BLaER1 treated with 17β-estradiol and CSF1 and Interleukin-3, amounts not matched to agents 10 nM and 100 nM (cell line): ENCODE data around the gene DNASE1L3.

Source experiments
- H3K27ac ChIP-seq, 11 experiments: shearing (Covaris generic); formaldehyde crosslinking; 2 replicates each; pipeline ENCODE4 v1.8.1; 2022
- H3K27me3 ChIP-seq, 11 experiments: shearing (Covaris generic); formaldehyde crosslinking; 2 replicates each; pipeline ENCODE4 v1.8.1; 2022
- H3K36me3 ChIP-seq, 11 experiments: shearing (Covaris generic); formaldehyde crosslinking; 2 replicates each; pipeline ENCODE4 v1.8.1; 2022
- H3K4me1 ChIP-seq, 10 experiments: shearing (Covaris generic); formaldehyde crosslinking; 2 replicates each; pipeline ENCODE4 v1.8.1; 2022
- H3K4me2 ChIP-seq, 11 experiments: shearing (Covaris generic); formaldehyde crosslinking; 2 replicates each; pipeline ENCODE4 v1.8.1; 2022
- H3K4me3 ChIP-seq, 10 experiments: shearing (Covaris generic); formaldehyde crosslinking; 2 replicates each; pipeline ENCODE4 v1.8.1; 2022
- H3K9ac ChIP-seq, 11 experiments: shearing (Covaris generic); formaldehyde crosslinking; 2 replicates each; pipeline ENCODE4 v1.8.1; 2022
- H3K9me3 ChIP-seq, 11 experiments: shearing (Covaris generic); formaldehyde crosslinking; replicated peaks in 1 of 11; 2 replicates each; pipeline ENCODE4 v1.8.1; 2022
- H4K20me1 ChIP-seq, 11 experiments: shearing (Covaris generic); formaldehyde crosslinking; 2 replicates each; pipeline ENCODE4 v1.8.1; 2022
- Cebpa-rat ChIP-seq, 11 experiments: shearing (Covaris generic); IDR thresholded peaks; 2 replicates each; pipeline ENCODE4 v1.8.1; 2022

Gene DNASE1L3

GRCh38 chr3:58188921-58189451 lies 21.8 kb downstream of the DNASE1L3 start:
- TF ChIP-seq Cebpa-rat (IDR thresholded peaks at IDR 0.05) = no peak
- H3K27ac ChIP-seq = no peak overlapping the region
- no peak overlapping the region for H3K4me3 ChIP-seq
- no peaks in the 10 kb centered on the region for H3K27me3 ChIP-seq
- peaks cover 0 to 8% (median 0%) of the 10 kb centered on the region in 10 experiments; a peak in 3 of 20 replicates for H3K4me1 ChIP-seq
- no peaks in the 10 kb centered on the region for H4K20me1 ChIP-seq
- H3K4me2 ChIP-seq = 0 out of 22 replicates have a peak overlapping the region, but pooled peaks of 1 of the 11 experiments have one; percentile 22
- no peak overlapping the region for H3K9ac ChIP-seq
- no peaks in the 10 kb centered on the region for H3K36me3 ChIP-seq
- peaks cover 0 to 4% (median 2%) of the 10 kb centered on the region in 11 experiments; a peak in 9 of 22 replicates for H3K9me3 ChIP-seq

GRCh38 chr3:58188173-58188564 lies 22.6 kb downstream of the DNASE1L3 start:
- no peak overlapping the region for H3K9ac ChIP-seq
- H3K4me1 ChIP-seq = peaks cover 0 to 8% (median 0%) of the 10 kb centered on the region in 10 experiments; a peak in 5 of 20 replicates
- no peak for TF ChIP-seq Cebpa-rat (IDR thresholded peaks at IDR 0.05)
- H3K36me3 ChIP-seq = no peaks in the 10 kb centered on the region
- no peaks in the 10 kb centered on the region for H3K9me3 ChIP-seq
- H3K27ac ChIP-seq = no peak overlapping the region
- H4K20me1 ChIP-seq = no peaks in the 10 kb centered on the region
- no peak overlapping the region for H3K4me2 ChIP-seq
- no peak overlapping the region for H3K4me3 ChIP-seq
- no peaks in the 10 kb centered on the region for H3K27me3 ChIP-seq

GRCh38 chr3:58184982-58185360 lies 25.8 kb downstream of the DNASE1L3 start:
- no peak overlapping the region for H3K27ac ChIP-seq

GRCh38 chr3:58184309-58184981 lies 26.3 kb downstream of the DNASE1L3 start:
- peaks cover 0 to 22% (median 13%) of the 10 kb centered on the region in 10 experiments; a peak in 14 of 20 replicates for H3K4me1 ChIP-seq

More at GRCh38 chr3:58184982-58185360, 25.8 kb downstream of the DNASE1L3 start:
- no peak overlapping the region for H3K4me2 ChIP-seq
- no peaks in the 10 kb centered on the region for H3K9me3 ChIP-seq
- H4K20me1 ChIP-seq = no peaks in the 10 kb centered on the region; a peak in 1 of 22 replicates
- no peaks in the 10 kb centered on the region for H3K36me3 ChIP-seq
- no peaks in the 10 kb centered on the region for H3K27me3 ChIP-seq
- H3K9ac ChIP-seq = no peak overlapping the region
- TF ChIP-seq Cebpa-rat (IDR thresholded peaks at IDR 0.05) = no peak
- H3K4me3 ChIP-seq = no peak overlapping the region
- peaks cover 0 to 22% (median 13%) of the 10 kb centered on the region in 10 experiments; a peak in 14 of 20 replicates for H3K4me1 ChIP-seq

GRCh38 chr3:58183891-58184290 lies 26.9 kb downstream of the DNASE1L3 start:
- no peaks in the 10 kb centered on the region; a peak in 1 of 22 replicates for H4K20me1 ChIP-seq
- H3K9me3 ChIP-seq = no peaks in the 10 kb centered on the region
- H3K27ac ChIP-seq = no peak overlapping the region
- H3K27me3 ChIP-seq = no peaks in the 10 kb centered on the region
- no peak overlapping the region for H3K4me2 ChIP-seq
- TF ChIP-seq Cebpa-rat (IDR thresholded peaks at IDR 0.05) = no peak
- no peak overlapping the region for H3K9ac ChIP-seq
- no peaks in the 10 kb centered on the region for H3K36me3 ChIP-seq
- H3K4me1 ChIP-seq = peaks cover 0 to 21% (median 14%) of the 10 kb centered on the region in 10 experiments; a peak in 14 of 20 replicates
- H3K4me3 ChIP-seq = no peak overlapping the region

More at GRCh38 chr3:58184309-58184981, 26.3 kb downstream of the DNASE1L3 start:
- Histone ChIP-seq H3K27me3 (no peaks in the 10 kb centered on the region), H3K4me3 (no peak overlapping the region), H3K36me3 (no peaks in the 10 kb centered on the region), H4K20me1 (no peaks in the 10 kb centered on the region; a peak in 1 of 22 replicates), H3K4me2 (no peak overlapping the region), H3K9ac (no peak overlapping the region), H3K27ac (no peak overlapping the region), H3K9me3 (no peaks in the 10 kb centered on the region)
- no peak for TF ChIP-seq Cebpa-rat (IDR thresholded peaks at IDR 0.05)

- H3K4me1 ChIP-seq = peaks cover 0 to 27% (median 17%) of the 10 kb centered on the region in 10 experiments; a peak in 14 of 20 replicates
- H3K27ac ChIP-seq = no peak overlapping the region
- H3K4me2 ChIP-seq = no peak overlapping the region
- no peaks in the 10 kb centered on the region for H3K36me3 ChIP-seq
- TF ChIP-seq Cebpa-rat (IDR thresholded peaks at IDR 0.05) = no peak
- H4K20me1 ChIP-seq = no peaks in the 10 kb centered on the region; a peak in 1 of 22 replicates
- H3K9me3 ChIP-seq = no peaks in the 10 kb centered on the region
- H3K9ac ChIP-seq = no peak overlapping the region
- no peak overlapping the region for H3K4me3 ChIP-seq
- H3K27me3 ChIP-seq = peaks cover 0 to 5% (median 0%) of the 10 kb centered on the region in 11 experiments; a peak in 7 of 22 replicates
These were observed 27.6 kb downstream of the DNASE1L3 start for GRCh38 chr3:58183221-58183620.

- Histone ChIP-seq H3K27ac (no peak overlapping the region), H3K36me3 (no peaks in the 10 kb centered on the region), H4K20me1 (no peaks in the 10 kb centered on the region; a peak in 1 of 22 replicates), H3K4me3 (no peak overlapping the region), H3K4me2 (peak overlapping the region in 3 of 11 experiments; percentile 15 to 33 (median 31); a peak in 2 of 22 replicates), H3K4me1 (peaks cover 0 to 39% (median 20%) of the 10 kb centered on the region in 10 experiments; a peak in 17 of 20 replicates), H3K27me3 (peaks cover 0 to 9% (median 0%) of the 10 kb centered on the region in 11 experiments; a peak in 7 of 22 replicates), H3K9me3 (no peaks in the 10 kb centered on the region), H3K9ac (no peak overlapping the region)
- TF ChIP-seq Cebpa-rat (IDR thresholded peaks at IDR 0.05) = no peak
These were observed 29.7 kb downstream of the DNASE1L3 start for GRCh38 chr3:58180940-58181587.

- Histone ChIP-seq H3K4me2 (no peak overlapping the region), H3K27ac (no peak overlapping the region), H3K27me3 (peaks cover 0 to 9% (median 0%) of the 10 kb centered on the region in 11 experiments; a peak in 7 of 22 replicates), H3K9ac (no peak overlapping the region), H4K20me1 (no peaks in the 10 kb centered on the region; a peak in 2 of 22 replicates), H3K4me1 (peaks cover 4 to 47% (median 21%) of the 10 kb centered on the region in 10 experiments; a peak in 18 of 20 replicates), H3K36me3 (no peaks in the 10 kb centered on the region), H3K9me3 (no peaks in the 10 kb centered on the region), H3K4me3 (no peak overlapping the region)
- TF ChIP-seq Cebpa-rat (IDR thresholded peaks at IDR 0.05) = no peak
These were observed 30.5 kb downstream of the DNASE1L3 start for GRCh38 chr3:58180099-58180880.
